H54 (cell line): Measurements from ENCODE around the gene HYDIN.

Experiments
- DNase-seq: peaks from one replicate; pipeline ENCODE4 v3.0.0; 2011; ENCODE audit warnings: low spot score, mixed read lengths; ENCODE audit not compliant: insufficient read length
- FAIRE-seq: peaks from 3 replicates; lab custom pipeline; 2011; peaks lifted over from hg19 to GRCh38; lab: Jason Lieb, UNC
- POLR2A ChIP-seq: IDR thresholded peaks from 2 replicates; pipeline ENCODE4 v1.6.1; 2011; ENCODE audit warnings: low read depth, mild to moderate bottlenecking, low read length

The HYDIN gene

DNA sequence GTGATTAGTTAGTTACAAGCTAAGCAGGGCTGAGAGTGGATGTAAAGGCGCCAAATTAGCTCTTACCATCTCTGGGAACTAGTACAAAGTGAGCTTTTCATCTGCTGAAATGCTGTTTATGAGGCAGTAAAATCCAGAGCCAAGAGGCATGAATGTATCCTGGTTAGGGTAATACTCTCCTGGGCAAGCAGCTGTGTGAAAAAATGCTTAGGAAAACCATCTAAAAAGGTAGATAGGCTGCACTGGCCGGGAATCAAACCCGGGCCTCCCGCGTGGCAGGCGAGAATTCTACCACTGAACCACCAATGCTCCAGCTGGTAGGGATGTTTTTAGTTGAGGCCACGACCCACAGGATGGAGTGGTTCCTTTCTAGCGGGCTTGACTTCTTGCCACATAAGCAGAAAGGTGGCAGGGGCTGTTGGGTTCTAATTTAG lies 452.5 kb downstream of the HYDIN start:
- DNase-seq (no peak), FAIRE-seq (no peak)
- no peak for TF ChIP-seq POLR2A

DNA sequence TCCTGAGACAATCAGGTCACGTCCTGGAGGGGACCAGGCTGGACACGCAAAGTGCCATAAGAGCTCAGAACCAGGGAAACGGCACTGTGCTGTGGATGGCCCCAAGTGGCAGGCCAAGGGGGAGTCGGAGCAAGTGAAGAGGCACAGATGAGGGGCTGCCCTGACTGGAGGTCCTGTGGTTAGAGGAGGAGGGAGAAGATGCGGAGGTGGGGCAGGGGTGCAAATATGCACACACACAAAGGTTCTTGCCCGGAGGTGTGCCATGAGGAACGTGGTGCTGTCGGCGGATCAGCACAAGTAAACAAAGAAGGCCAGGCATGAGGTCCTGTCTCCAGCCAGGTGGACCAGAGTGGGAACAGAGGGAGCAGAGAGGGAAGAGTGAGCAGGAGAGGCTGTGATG lies 453.0 kb downstream of the HYDIN start:
- FAIRE-seq (no peak), DNase-seq (no peak)
- no peak for TF ChIP-seq POLR2A

DNA sequence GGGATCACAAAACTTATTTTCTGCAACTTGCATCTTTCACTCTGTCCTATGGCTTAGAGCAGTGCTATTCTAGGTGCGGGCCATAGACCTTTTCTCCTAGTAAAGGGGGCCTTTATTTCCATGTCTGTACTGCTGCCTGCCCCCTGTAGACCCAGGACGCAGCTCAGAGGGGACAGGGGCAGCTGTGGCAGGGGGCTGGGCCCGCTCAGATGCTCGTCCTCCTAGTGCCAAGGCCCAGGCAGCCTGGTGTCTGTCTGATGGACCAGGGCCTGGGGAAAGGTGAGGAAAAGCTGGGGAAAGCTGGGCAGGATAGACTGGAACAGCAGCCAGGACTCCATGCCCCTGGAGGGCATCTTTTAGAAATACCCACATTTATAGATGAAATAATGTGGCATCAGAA lies 455.1 kb downstream of the HYDIN start:
- DNase-seq = no peak
- FAIRE-seq = no peak

DNA sequence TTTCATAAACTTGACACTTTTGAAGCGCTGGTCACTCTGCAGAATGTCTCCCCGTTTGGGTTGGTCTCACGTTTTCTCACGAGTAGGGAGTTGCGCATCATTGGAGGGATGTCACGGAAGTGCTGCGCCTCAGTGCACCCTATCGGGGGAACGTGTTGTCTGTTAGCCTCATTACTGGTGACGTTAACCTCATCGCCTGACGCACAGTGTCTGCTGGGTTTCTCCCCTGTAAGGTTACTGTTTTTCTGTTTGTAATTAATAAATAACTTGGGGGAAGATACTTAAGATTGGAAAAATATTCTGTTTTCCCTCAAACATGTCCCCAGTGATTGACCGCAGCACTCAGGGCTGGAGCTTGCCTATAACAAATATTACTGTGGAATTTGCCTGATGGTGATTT lies 456.3 kb downstream of the HYDIN start:
- no peak for FAIRE-seq
- no peak for DNase-seq
- no peak for TF ChIP-seq POLR2A

More for the DNA sequence above, 455.1 kb downstream of the HYDIN start:
- TF ChIP-seq POLR2A = no peak

DNA sequence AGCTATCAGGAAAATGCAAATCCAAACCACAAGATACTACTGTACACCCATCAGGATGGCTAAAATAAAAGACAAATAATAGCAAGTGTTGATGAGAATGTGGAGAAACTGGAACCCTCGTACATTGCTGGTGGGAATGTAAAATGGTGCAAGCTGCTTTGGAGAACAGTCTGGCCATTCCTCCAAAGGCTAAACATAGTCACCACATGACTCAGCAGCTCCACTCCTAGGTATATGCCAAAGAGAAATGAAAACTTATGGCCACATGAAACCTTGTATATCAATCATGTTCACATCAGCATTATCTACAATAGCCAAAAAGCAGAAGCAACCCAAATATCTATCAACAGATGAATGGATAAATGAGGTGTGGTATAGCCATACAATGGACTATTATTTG lies 458.0 kb downstream of the HYDIN start:
- FAIRE-seq (no peak), DNase-seq (no peak)
- no peak for TF ChIP-seq POLR2A

DNA sequence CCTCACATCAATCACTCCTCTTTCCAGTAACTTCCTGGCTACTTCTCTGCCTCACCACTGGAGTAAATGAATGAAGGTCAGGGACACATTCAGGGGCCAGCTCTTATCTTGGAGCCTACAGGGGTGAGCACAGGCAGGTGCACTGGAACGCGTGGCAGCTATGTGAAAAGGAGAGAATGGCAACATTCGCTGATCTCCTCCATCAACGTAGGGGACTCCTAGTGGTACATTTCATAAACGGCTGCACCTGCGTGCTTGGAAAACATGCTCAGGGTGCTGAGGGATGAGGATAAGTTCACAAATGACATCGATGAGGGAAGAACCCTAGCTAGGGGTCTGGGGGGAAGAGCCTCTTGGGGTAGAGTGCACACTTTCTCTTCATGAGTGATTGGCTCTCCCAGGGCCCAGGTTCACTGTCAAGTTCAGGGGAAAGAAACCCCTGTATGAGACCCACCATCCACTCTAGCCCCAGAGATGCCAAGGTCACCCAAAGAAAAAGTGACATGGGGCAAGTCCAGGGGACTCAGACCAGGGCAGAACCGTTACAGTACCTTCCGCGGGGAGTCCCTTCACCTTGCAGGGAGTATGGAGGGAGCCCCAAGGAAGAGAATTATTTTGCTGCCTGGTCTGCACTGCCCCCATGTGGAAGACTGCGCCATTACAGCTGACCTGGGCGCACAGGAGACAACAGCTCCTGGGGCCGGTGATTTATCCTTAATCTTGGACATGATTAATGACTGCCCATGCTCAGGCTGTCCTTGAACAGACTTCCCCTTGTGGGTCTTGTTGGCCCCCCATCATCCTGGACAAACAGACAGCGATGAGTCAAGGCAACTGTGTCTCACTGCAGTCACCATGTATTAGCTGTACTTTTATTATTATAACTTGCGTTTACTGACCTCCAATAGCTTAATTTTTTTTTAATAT lies 459.6 kb downstream of the HYDIN start:
- TF ChIP-seq POLR2A = no peak
- DNase-seq = peak; percentile 52
- FAIRE-seq = peak; percentile 11

DNA sequence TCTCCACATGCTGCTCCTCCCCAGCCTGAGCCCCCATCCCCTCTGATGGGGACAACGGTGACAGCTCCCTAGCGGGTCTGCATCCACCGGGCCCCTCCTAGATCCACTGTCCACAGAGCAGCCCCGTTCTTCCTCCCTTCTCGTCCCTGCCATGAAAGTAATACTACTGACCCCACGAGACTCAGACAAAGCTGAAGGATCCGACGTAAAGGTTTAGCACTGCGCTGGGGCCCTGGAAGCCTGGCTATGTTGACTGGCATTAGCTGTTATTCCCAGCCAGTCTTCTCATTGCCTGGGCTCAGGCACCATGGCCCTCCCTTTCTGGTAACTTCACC lies 460.3 kb downstream of the HYDIN start:
- FAIRE-seq (no peak), DNase-seq (no peak)
- TF ChIP-seq POLR2A = no peak

DNA sequence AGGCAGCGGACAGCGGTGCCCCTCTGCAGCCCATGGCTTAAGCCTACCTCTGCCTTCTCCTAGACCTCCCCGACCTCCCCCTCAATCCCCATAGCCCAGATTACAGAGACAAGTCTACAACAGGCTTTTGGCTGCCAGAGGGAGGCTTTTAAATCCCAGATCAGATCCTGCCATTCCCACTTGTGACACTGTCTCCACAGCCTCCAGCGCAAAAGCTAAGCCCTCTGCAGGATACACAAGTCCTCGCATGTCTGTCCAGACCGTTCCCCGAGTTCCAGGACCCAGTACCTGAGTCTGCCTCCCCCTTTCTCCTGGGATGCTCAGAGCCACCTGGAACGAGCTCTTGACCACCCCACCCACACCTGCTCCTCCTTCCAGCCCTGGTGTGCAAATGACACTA lies 460.8 kb downstream of the HYDIN start:
- TF ChIP-seq POLR2A = no peak
- FAIRE-seq = no peak

DNA sequence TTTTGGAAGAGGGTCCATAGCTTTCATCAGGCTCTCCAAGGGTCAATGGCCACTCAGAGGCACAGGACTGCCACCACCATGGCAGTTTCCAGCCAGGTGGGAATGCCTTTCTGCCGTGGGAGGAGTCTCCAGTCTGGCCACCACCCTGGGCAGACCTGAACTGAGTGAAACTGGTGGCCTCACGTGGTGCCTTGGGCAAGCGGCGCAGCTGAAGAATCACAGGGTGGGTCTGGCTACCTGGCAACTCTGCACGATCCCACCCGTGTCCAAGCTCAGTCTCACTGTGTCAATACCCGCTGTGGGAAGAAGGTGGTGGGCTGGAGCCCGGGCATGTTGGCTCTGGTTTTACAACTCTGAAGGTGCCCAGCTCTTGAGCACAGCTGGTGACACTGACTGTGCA lies 461.4 kb downstream of the HYDIN start:
- DNase-seq (no peak), FAIRE-seq (no peak)
- TF ChIP-seq POLR2A = no peak

More for the DNA sequence above, 460.8 kb downstream of the HYDIN start:
- DNase-seq = no peak

DNA sequence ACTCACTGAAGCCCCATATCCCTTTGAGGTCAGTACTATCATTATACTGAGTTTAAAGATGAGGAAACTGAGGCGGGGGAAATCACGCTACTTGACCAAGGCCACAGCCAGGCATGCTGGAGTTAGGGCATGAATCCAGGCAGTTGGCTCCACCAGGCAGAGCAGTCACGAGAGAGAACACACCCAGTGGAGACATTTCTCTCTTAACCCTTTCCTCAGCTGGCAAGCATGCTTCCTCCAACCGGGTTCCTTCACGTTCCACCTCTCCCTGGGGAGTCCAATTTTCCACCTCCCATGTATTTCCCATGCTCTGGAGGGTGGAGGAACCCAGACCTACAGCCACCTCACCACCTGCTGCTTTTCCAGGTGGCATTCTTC lies 462.3 kb downstream of the HYDIN start:
- no peak for FAIRE-seq
- TF ChIP-seq POLR2A = no peak
- no peak for DNase-seq

DNA sequence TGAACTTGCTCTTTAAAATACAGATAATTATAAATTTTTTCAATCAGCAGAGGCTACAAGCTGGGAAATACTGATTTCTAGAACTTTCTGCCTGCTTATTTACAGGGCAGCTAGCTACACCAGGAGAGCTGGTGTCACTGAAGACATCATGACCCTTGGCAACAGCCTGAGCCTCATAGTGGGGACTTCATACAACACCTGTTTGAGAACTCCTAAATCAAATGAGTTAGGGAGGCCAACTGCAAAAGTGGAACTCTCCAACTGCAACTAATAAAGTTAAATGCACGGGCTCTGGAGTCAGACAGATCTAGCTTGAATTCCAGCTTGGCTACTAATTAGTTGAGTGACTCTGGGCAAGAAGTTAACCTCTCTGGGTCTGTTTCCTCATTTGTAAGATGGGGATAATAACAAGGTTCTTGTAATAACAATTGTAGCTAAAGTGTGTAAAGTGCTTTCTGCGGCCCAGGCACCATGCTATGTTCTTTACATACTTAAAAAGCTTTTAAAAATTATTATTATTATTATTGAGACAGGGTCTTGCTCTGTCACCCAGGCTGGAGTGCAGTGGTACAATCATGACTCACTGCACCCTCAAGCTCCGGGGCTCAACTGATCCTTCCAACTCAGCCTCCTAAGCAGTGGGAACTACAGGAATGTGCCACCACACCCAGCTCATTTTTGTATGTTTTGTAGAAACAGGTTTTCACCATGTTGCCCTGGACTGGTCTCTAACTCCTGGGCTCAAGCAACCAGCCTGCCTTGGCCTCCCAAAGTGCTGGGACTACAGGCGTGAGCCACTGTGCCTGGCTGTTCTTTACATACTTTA lies 462.9 kb downstream of the HYDIN start:
- FAIRE-seq (no peak), DNase-seq (no peak)
- no peak for TF ChIP-seq POLR2A

DNA sequence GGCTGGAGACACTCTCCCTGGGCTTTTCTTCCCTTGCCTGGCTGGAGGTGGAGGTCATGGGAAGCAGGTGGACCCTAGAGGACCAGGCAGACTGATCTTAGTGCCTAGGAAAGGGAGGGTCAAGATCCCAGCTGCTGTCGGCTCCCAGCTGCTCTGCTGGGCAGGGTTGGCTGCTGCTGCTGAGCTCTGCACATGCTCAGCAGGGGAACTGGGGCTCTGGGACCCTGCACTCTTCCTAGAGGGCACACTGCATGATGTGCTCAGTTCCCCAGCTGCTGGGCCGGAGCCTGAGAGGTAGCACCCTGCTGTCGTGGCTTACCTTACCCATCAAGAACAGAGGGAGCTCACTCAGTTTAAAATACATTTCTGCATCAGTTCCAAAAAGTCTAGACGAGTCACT lies 463.9 kb downstream of the HYDIN start:
- TF ChIP-seq POLR2A = no peak
- no peak for DNase-seq
- no peak for FAIRE-seq

DNA sequence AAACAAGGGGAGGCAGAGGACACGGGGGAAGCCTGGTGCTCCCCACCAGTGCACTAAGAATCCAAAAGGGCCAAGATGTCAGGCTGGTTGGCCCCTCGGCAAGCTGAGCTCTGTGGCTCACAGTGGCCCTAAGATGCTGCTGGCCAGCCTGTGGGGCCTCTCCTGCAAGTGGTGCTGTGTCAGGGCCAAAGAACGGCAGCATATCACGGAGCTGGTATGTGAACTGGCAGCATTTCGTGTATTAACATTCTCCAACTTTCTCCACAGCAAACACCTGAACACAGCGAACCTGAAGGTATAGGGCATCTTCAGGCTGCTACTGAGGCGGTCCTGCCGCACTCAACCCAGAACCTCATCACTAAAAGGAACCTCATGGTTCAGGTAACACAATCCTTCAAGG lies 464.3 kb downstream of the HYDIN start:
- no peak for TF ChIP-seq POLR2A
- DNase-seq = no peak
- no peak for FAIRE-seq

DNA sequence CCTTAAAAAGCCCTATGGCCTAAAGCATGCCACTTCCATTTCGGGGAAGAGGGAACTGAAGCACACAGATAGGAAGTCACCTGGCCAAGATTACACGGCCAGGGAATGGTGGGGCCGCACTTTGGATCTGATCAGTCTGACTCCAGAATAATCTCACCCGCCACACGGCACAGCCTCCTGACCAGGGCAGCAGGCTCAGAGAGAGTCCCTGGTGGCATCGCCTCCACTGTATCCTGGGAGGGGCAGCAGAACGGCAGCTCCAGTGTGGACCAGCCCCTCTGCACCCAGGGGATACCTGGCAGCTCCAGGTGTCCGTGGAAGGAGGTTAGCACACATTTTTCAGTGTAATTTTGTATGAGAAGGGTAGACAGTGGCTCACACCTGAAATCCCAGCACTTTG lies 465.0 kb downstream of the HYDIN start:
- no peak for DNase-seq

More for the DNA sequence above, 465.0 kb downstream of the HYDIN start:
- no peak for TF ChIP-seq POLR2A
- FAIRE-seq = no peak
